Activated CD8-positive, alpha-beta T cell treated with anti-CD3 and anti-CD28 coated beads, Interleukin-2, amount 10 ng/mL, durations not matched to agents 7 days and 5 days (primary cell): ENCODE measurements around the gene SPANXN4. TPM values are rescaled to one million over a fixed set of nuclear protein-coding genes. Genes with fewer than 3 reads are reported as not detected.

Source experiments
- ATAC-seq: fragments of 150-1000 bp; cut with Tn5 transposase; one replicate; pipeline ENCODE4 v1.10.0; 2021; ENCODE audit warnings: moderate library complexity
- CTCF ChIA-PET: fragments of 350-600 bp; sonication (Branson Sonifier 250); formaldehyde crosslinking; loops from one replicate; lab custom pipeline; 2021; ENCODE audit warnings: antibody characterized with exemption; lab: Charles Lee
- POLR2A ChIA-PET: fragments of 350-600 bp; sonication (Branson Sonifier 250); formaldehyde crosslinking; loops from one replicate; lab custom pipeline; 2021; ENCODE audit warnings: antibody characterized with exemption; lab: Charles Lee
- DNase-seq: peaks from one replicate; pipeline ENCODE4 v3.0.0-alpha.2; 2020
- H3K27ac Mint-ChIP-seq: one replicate; pipeline ENCODE4 v1.8.0; 2021; ENCODE audit warnings: mild to moderate bottlenecking, mixed read lengths
- H3K27me3 Mint-ChIP-seq: one replicate; pipeline ENCODE4 v1.8.0; 2021; ENCODE audit warnings: low read depth, mixed read lengths
- H3K36me3 Mint-ChIP-seq: one replicate; pipeline ENCODE4 v1.8.0; 2021; ENCODE audit warnings: low read depth, mixed read lengths
- H3K4me1 Mint-ChIP-seq: one replicate; pipeline ENCODE4 v1.8.0; 2021; ENCODE audit warnings: low read depth, mixed read lengths
- H3K4me3 Mint-ChIP-seq: one replicate; pipeline ENCODE4 v1.8.0; 2021; ENCODE audit warnings: mild to moderate bottlenecking, mixed read lengths
- H3K9me3 Mint-ChIP-seq: one replicate; pipeline ENCODE4 v1.8.0; 2022; ENCODE audit warnings: mixed read lengths; ENCODE audit not compliant: insufficient read depth
- total RNA-seq, 2 experiments: library from RNA; stranded (reverse); gene quantifications; one replicate each; pipeline ENCODE4 v1.2.3, GENCODE V29; 2021

Gene SPANXN4
- total RNA-seq, 2 experiments from 2014 or later = not detected

- Mint-ChIP-seq H3K27me3 (no peaks in the 10 kb centered on the region), H3K4me3 (no peak overlapping the region), H3K36me3 (no peaks in the 10 kb centered on the region), H3K27ac (no peak overlapping the region), H3K9me3 (peaks cover 6% of the 10 kb centered on the region), H3K4me1 (no peaks in the 10 kb centered on the region)
- DNase-seq (no peak), ATAC-seq (no peak)
- CTCF ChIA-PET = no interaction called here
- POLR2A ChIA-PET = no interaction called here
These were observed 55.5 kb downstream of the SPANXN4 start for GRCh38 chrX:143081231-143081630.

- ChIA-PET POLR2A (no interaction called here), CTCF (no interaction called here)
- H3K4me3 Mint-ChIP-seq = no peak overlapping the region
These were observed 56.8 kb downstream of the SPANXN4 start for GRCh38 chrX:143082537-143082936.

More at GRCh38 chrX:143082537-143082936, 56.8 kb downstream of the SPANXN4 start:
- Mint-ChIP-seq H3K27ac (no peak overlapping the region), H3K9me3 (no peaks in the 10 kb centered on the region), H3K36me3 (no peaks in the 10 kb centered on the region), H3K4me1 (no peaks in the 10 kb centered on the region), H3K27me3 (no peaks in the 10 kb centered on the region)
- DNase-seq (no peak), ATAC-seq (no peak)
